ENCODE measurements around the gene KLK4. TPM values are rescaled to one million over a fixed set of nuclear protein-coding genes. Genes with fewer than 3 reads are reported as not detected.

The KLK4 gene
- total and polyA plus RNA-seq, 9 of the 15 experiments (the other 6 are each of a cell fraction or from before 2014, with no cell fraction given) = not detected

DNA sequence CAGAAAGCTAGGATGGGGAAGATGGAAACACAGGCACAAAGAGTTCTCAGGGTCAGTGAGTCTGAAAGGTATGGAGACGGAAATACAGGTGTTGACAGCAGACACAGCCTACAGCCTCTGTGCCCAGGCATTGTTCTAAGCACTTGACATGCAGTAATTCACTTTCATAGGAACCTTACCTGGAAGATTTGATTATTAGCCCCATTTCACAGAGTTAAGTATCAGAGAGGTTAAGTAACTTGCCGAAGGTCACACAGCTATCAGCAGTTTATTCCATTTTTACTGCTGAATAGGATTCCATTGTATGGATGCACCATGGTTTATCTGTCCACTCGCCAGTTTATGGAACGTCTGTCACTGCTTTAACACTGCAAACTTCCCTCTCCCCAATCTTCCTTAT is 13.2 kb downstream of the KLK4 start (continued):
- TF ChIP-seq, protein P1, sequence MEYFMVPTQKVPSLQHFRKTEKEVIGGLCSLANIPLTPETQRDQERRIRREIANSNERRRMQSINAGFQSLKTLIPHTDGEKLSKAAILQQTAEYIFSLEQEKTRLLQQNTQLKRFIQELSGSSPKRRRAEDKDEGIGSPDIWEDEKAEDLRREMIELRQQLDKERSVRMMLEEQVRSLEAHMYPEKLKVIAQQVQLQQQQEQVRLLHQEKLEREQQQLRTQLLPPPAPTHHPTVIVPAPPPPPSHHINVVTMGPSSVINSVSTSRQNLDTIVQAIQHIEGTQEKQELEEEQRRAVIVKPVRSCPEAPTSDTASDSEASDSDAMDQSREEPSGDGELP (CRISPR knock-in tag; IDR thresholded peaks at IDR 0.05; ENCODE audit: borderline replicate concordance) = no peak
- TF ChIP-seq BDP1 (IDR thresholded peaks at IDR 0.05; ENCODE audit: insufficient read depth, insufficient read length) (no peak), POLR2H (tag; IDR thresholded peaks at IDR 0.05; ENCODE audit: low read depth) (no peak), ADNP (tag; IDR thresholded peaks at IDR 0.05) (peak; percentile 89), HDAC8 (tag; IDR thresholded peaks at IDR 0.05) (no peak), ZFP36 (IDR thresholded peaks at IDR 0.05; ENCODE audit: low read depth, low read length, partially characterized antibody) (peak; percentile 78), POU5F1 (IDR thresholded peaks at IDR 0.05; ENCODE audit: borderline replicate concordance, low read depth, low read length, partially characterized antibody) (no peak), ETV1 (tag; conservative IDR thresholded peaks at IDR 0.05; ENCODE audit: low read depth) (no peak), RBM25 (IDR thresholded peaks at IDR 0.05; ENCODE audit: low read depth, low read length, severe bottlenecking) (peak; percentile 98), ZNF444 (CRISPR knock-in tag; IDR thresholded peaks at IDR 0.05) (no peak), SIX5 (IDR thresholded peaks at IDR 0.05; ENCODE audit: borderline replicate concordance in 1 of 2, insufficient read depth in 1 of 2, low read depth in 1 of 2, low read length in 2 of 2) (no peak), JUND (IDR thresholded peaks at IDR 0.05; ENCODE audit: borderline replicate concordance, low read depth, low read length) (no peak), JUND (tag; IDR thresholded peaks at IDR 0.05; ENCODE audit: borderline replicate concordance, low read depth, low read length) (no peak), MEF2D (tag; conservative IDR thresholded peaks at IDR 0.05; ENCODE audit: low read depth) (no peak), KLF1 (tag; IDR thresholded peaks at IDR 0.05) (no peak), DDX20 (tag; IDR thresholded peaks at IDR 0.05; ENCODE audit: low read depth) (no peak), KDM1A (IDR thresholded peaks at IDR 0.05) (peak; percentile 57 to 60), EHMT2 (IDR thresholded peaks at IDR 0.05) (no peak), HDAC3 (IDR thresholded peaks at IDR 0.05; ENCODE audit: borderline replicate concordance, partially characterized antibody) (no peak), RBM22 (IDR thresholded peaks at IDR 0.05; ENCODE audit: low read depth, low read length, poor library complexity, severe bottlenecking) (no peak), ZNF133 (CRISPR knock-in tag; IDR thresholded peaks at IDR 0.05) (no peak), KAT7 (CRISPR knock-in tag; IDR thresholded peaks at IDR 0.05; ENCODE audit: borderline replicate concordance) (no peak), FUS (optimal IDR thresholded peaks at IDR 0.05; ENCODE audit: low read depth, low read length) (no peak), SRSF1 (IDR thresholded peaks at IDR 0.05; ENCODE audit: low read depth, low read length) (no peak)
- TF ChIP-seq, protein P2, sequence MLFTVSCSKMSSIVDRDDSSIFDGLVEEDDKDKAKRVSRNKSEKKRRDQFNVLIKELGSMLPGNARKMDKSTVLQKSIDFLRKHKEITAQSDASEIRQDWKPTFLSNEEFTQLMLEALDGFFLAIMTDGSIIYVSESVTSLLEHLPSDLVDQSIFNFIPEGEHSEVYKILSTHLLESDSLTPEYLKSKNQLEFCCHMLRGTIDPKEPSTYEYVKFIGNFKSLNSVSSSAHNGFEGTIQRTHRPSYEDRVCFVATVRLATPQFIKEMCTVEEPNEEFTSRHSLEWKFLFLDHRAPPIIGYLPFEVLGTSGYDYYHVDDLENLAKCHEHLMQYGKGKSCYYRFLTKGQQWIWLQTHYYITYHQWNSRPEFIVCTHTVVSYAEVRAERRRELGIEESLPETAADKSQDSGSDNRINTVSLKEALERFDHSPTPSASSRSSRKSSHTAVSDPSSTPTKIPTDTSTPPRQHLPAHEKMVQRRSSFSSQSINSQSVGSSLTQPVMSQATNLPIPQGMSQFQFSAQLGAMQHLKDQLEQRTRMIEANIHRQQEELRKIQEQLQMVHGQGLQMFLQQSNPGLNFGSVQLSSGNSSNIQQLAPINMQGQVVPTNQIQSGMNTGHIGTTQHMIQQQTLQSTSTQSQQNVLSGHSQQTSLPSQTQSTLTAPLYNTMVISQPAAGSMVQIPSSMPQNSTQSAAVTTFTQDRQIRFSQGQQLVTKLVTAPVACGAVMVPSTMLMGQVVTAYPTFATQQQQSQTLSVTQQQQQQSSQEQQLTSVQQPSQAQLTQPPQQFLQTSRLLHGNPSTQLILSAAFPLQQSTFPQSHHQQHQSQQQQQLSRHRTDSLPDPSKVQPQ (CRISPR knock-in tag; IDR thresholded peaks at IDR 0.05; ENCODE audit: borderline replicate concordance) = no peak

Data from K562 (cell line).